GM18511 (cell line): ENCODE data around the gene EIF5A.

ENCODE experiments used
- ATAC-seq: cut with Tn5 transposase; IDR thresholded peaks from one replicate; pipeline ENCODE4 v1.9.1; 2021; ENCODE audit warnings: mild to moderate bottlenecking, moderate library complexity; ENCODE audit not compliant: unreplicated experiment

The EIF5A gene

DNA sequence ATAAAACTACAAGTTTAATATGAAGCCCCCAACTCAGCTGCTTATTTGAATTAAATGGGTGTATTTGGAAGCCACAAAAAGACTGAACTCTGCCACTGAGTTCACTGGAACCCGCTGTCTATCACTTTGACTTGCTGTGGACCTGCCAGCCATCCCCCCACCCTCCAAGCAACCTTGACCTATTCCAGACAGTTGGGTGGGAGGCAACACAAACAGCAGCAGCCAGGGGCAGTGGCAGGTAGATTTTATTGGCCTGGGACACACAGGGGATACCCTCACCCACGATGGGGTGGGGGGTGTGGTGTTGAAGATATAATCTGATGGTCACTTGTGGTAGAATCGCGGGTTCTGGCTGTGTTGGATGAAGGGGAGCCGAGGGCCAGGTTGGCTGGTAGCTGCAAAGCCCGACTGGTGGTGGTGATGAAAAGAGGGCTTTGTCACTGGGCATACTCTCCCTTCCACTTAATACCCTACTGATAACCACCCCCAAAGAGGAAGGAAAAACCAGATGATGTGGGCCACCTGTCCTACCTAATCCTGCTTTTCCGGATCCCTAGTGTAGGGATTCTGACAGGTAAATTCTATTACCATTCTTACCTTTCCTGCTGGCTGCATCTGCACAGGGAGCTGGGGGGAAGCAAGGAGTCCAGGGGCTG lies 5.1 kb downstream of the EIF5A start:
- ATAC-seq = no peak

GRCh38 chr17:7313088-7313889 lies 5.9 kb downstream of the EIF5A start:
- no peak for ATAC-seq

- ATAC-seq = no peak
Observed at GRCh38 chr17:7313890-7314718, 6.7 kb downstream of the EIF5A start.

DNA sequence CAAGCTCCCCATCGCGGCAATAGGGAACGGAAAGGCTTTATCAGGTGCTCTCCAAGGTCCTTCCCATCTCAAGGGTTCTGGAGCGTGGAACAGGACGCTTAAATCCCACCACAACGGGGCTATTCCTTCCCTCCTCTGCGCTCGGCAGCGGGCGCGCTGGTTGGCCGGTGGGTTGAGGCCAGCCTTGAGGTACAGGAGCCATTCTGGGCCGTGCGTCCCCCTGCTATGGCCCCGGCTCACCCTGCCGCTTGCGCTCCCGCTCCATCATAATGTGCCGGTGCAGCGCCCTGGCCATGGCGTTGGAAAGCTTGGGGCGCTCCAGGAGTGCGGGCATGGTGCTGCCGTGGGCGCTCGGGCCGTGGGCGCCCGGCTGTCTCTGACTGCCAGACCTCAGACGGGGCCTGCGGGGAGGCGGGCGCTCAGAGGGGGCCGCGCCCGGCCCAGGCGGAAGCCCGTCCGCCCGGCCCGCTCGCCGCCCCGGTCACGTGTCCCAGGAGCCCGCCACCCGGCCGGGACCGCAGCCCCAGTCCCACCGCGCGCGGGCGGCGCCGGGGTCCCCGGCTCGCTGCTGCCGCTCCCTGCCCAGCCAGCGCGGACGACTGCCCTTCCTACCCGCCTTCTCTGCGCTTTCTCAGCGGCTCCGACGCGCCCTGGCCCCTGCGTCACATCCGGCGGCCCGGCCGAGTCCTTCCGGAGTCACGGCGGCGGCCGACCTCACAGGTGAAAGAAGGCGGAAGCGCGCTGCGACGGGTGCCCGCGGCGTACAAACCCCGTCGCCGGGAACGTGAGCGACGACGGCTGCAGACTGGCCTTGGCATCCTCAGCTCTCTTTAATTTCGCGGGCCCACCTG lies 7.5 kb downstream of the EIF5A start, which contains the start of gene GPS2:
Gene GPS2 (minus strand): TSS at position 642 of the 851 bp plus-strand sequence. CDS start 308 bp downstream, at position 334.
- ATAC-seq = peak; percentile 88

- no peak for ATAC-seq
Observed at GRCh38 chr17:7315570-7316235, 8.3 kb downstream of the EIF5A start.

- ATAC-seq = no peak
Observed at GRCh38 chr17:7317161-7317803, 9.9 kb downstream of the EIF5A start.

- ATAC-seq = no peak
Observed at GRCh38 chr17:7318121-7318860, 10.9 kb downstream of the EIF5A start.

- no peak for ATAC-seq
Observed at GRCh38 chr17:7321466-7321865, 14.0 kb downstream of the EIF5A start.

- ATAC-seq = no peak
Observed at GRCh38 chr17:7322520-7323194, 15.2 kb downstream of the EIF5A start.

DNA sequence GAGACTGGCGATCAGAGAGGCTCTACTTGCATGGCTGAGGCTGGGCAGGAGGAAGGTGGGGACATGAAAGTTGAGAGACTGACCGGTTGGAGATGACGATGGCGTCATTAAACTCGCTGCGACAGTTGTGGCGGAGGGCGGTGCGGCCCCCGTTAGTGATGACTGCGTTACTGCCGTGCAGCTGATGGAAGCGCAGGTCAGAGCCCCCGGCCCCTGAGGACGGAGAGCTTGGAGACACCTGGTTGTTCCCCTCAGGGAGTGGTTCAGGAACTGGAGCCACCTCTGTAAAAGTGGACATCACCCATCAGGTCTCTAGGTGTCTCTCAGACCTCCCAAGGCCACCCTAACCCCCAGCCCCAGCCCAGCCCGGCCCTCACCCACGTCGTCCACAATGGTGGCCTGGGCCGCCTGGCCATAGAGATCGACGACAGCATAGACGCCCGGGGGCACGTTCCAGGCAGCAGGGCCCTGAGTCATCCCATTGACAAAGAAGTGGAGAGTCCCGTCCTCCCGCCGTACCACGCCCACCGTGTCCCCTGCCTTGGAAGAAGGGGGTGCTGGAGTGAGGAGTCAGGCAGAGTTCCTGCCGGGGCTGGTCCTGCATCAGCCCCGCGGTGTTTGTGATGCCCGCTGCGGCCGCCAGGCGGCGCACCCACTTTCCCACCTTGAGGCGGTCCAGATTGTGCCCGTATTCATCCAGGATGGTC lies 16.5 kb downstream of the EIF5A start:
- no peak for ATAC-seq

GRCh38 chr17:7324438-7324779 lies 17.0 kb downstream of the EIF5A start:
- ATAC-seq = no peak

DNA sequence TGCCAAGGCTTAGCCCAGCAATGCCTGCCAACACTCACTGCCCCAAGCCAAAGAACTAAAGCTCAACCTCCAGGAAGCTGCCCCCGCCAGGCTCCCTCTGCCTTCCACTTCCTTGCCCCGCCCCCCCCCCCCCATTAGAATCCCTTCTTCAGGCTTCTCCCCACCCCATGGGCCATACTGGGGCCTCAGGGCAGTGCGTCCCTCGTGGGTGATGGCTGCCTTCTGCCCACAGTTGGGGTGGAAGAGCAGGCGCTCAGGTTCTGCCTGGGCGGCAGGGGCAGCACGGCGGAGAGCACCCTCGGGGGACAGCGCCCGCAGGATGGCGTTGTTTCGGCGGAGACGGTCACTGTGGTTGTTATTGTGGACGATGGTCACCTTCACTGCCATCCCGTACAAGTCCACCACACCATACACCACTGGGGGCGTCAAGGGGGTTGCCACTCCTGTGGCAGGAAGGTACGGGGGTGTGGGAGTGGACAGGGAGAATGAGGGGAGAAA lies 17.7 kb downstream of the EIF5A start:
- no peak for ATAC-seq

- ATAC-seq = no peak
Observed at GRCh38 chr17:7326186-7326585, 18.8 kb downstream of the EIF5A start.

GRCh38 chr17:7327056-7327455 lies 19.6 kb downstream of the EIF5A start:
- no peak for ATAC-seq

GRCh38 chr17:7327501-7327900 lies 20.1 kb downstream of the EIF5A start:
- no peak for ATAC-seq

DNA sequence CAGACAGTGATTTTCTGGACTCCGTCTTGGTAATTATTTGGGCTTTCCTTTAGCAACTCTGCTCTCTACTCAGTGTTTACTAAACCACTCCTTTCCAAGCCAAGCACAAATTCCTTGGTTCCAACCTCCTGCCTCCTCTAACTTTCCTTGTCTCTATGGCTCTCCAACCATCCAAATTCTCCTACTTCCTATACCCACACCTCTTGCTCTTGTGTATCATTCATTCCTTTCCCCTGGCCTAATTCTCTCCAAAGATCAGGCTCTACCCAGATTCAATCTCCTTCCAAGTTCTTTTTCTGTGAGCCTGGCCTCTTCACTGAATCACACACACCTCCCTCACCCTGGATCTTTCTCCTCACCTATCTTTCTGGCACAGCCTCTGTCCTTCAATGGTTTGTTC lies 20.6 kb downstream of the EIF5A start:
- no peak for ATAC-seq

DNA sequence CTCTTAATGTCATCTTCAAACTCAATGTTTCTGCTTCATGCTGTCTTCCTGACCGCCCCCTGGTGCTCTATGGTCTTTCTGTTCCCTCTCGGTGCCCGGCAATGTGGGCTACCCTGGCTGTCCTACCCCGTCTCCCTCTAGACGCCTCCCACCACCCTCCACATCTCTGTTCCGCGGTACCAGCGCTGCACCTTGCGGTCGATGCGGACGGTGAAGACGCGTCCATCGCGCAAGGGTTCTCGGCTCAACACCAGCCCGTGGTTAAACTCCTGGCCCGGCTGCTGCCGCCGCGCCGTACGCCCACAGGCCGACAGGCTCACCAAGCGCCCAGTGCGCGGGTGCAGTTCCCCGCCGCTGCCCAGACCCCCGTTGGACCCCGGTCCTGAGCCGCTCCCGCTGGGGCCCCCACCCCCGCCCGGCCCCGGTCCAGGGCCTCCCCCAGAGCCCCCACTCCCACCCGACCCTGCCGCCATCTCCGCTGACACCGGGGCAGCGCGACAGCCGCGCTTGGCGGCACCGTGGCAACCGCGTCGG lies 21.5 kb downstream of the EIF5A start, which contains the start of gene NEURL4:
Gene NEURL4 (minus strand): TSS at position 496 of the 534 bp plus-strand sequence. CDS start 23 bp downstream, at position 473.
- ATAC-seq = peak; percentile 21
